NB4 (cell line): Measurements from ENCODE around the gene C12orf56.
"Not testable (repeated sequence)": the region's sequence is repeated elsewhere in the genome, so short reads cannot be mapped to it uniquely, and the experiment has no call there.

Experiments
- DNase-seq: peaks from one replicate; pipeline ENCODE4 v3.0.0; 2010; ENCODE audit warnings: low read depth
- H3K4me3 ChIP-seq: one replicate; pipeline ENCODE4 v1.5.1; 2011; ENCODE audit warnings: mild to moderate bottlenecking, low read depth, low read length, moderate library complexity
- CTCF ChIP-seq: IDR thresholded peaks from one replicate; pipeline ENCODE4 v1.5.1; 2012; ENCODE audit warnings: low read depth, low read length
- MAX ChIP-seq: IDR thresholded peaks from 2 replicates; pipeline ENCODE4 v1.6.1; 2011; ENCODE audit warnings: low read depth, low read length
- MYC ChIP-seq: IDR thresholded peaks from 2 replicates; pipeline ENCODE4 v1.6.1; 2011; ENCODE audit warnings: low read depth, low read length
- POLR2A ChIP-seq: IDR thresholded peaks from 2 replicates; pipeline ENCODE4 v1.6.1; 2011; ENCODE audit warnings: mild to moderate bottlenecking; ENCODE audit not compliant: insufficient read length; ENCODE audit errors: extremely low read depth

Gene C12orf56

GRCh38 chr12:64385019-64385418 is 5.5 kb downstream of the C12orf56 start:
- no peak overlapping the region for H3K4me3 ChIP-seq
- DNase-seq, result no peak
- no peak for TF ChIP-seq POLR2A
- no peak for TF ChIP-seq MYC
- TF ChIP-seq MAX, result no peak
- TF ChIP-seq CTCF, result no peak

GRCh38 chr12:64383675-64384074 is 6.9 kb downstream of the C12orf56 start:
- no peak for DNase-seq
- TF ChIP-seq MAX (no peak), CTCF (no peak), POLR2A (no peak), MYC (no peak)
- no peak overlapping the region for H3K4me3 ChIP-seq

GRCh38 chr12:64362721-64363305 is 27.7 kb downstream of the C12orf56 start:
- TF ChIP-seq MAX (no peak), MYC (no peak), CTCF (no peak), POLR2A (no peak)
- no peak for DNase-seq
- H3K4me3 ChIP-seq, result no peak overlapping the region

GRCh38 chr12:64361173-64361572 is 29.4 kb downstream of the C12orf56 start:
- H3K4me3 ChIP-seq, DNase-seq: not testable (repeated sequence)

- H3K4me3 ChIP-seq, DNase-seq: not testable (repeated sequence)
These were observed 34.3 kb downstream of the C12orf56 start for GRCh38 chr12:64356209-64356608.

- TF ChIP-seq MAX, result no peak
- TF ChIP-seq CTCF, result peak; percentile 23
- TF ChIP-seq MYC, result no peak
- no peak for TF ChIP-seq POLR2A
- DNase-seq, result peak; percentile 31
These were observed 38.4 kb downstream of the C12orf56 start for GRCh38 chr12:64352181-64352580.

GRCh38 chr12:64351265-64351664 is 39.3 kb downstream of the C12orf56 start:
- no peak for TF ChIP-seq MYC
- no peak for TF ChIP-seq POLR2A
- no peak for TF ChIP-seq MAX
- no peak for TF ChIP-seq CTCF
- no peak for DNase-seq
- H3K4me3 ChIP-seq, result no peak overlapping the region

More at GRCh38 chr12:64352181-64352580, 38.4 kb downstream of the C12orf56 start:
- H3K4me3 ChIP-seq, result no peak overlapping the region
